HG03521 (cell line): ENCODE results near the gene RELT.

Experiments
- ATAC-seq: cut with Tn5 transposase; IDR thresholded peaks from one replicate; pipeline ENCODE4 v1.9.1; 2021; ENCODE audit warnings: mild to moderate bottlenecking, moderate library complexity; ENCODE audit not compliant: unreplicated experiment

RELT gene

GRCh38 chr11:73401924-73402833, 26.0 kb downstream of the RELT start:
- no peak for ATAC-seq

GRCh38 chr11:73402834-73403185, 26.6 kb downstream of the RELT start:
- ATAC-seq = no peak

- ATAC-seq = no peak
Measured at GRCh38 chr11:73403541-73403940, 27.3 kb downstream of the RELT start.

- ATAC-seq = no peak
Measured at GRCh38 chr11:73404048-73404447, 27.8 kb downstream of the RELT start.

- ATAC-seq = no peak
Measured at GRCh38 chr11:73404506-73405145, 28.4 kb downstream of the RELT start.

GRCh38 chr11:73405146-73405510, 28.9 kb downstream of the RELT start:
- no peak for ATAC-seq

GRCh38 chr11:73406131-73406530, 29.9 kb downstream of the RELT start:
- ATAC-seq = no peak

GRCh38 chr11:73406619-73407018, 30.4 kb downstream of the RELT start:
- no peak for ATAC-seq

GRCh38 chr11:73409431-73409830, 33.2 kb downstream of the RELT start:
- ATAC-seq = no peak

- ATAC-seq = no peak
Measured at GRCh38 chr11:73410627-73411026, 34.4 kb downstream of the RELT start.

GRCh38 chr11:73411031-73411430, 34.8 kb downstream of the RELT start:
- ATAC-seq = no peak

- ATAC-seq = no peak
Measured at GRCh38 chr11:73412308-73412707, 36.1 kb downstream of the RELT start.

- ATAC-seq = no peak
Measured at GRCh38 chr11:73413256-73413655, 37.1 kb downstream of the RELT start.

GRCh38 chr11:73414977-73415651, 38.9 kb downstream of the RELT start:
- ATAC-seq = no peak

- ATAC-seq = no peak
Measured at GRCh38 chr11:73415854-73416615, 39.8 kb downstream of the RELT start.

GRCh38 chr11:73416786-73417185, 40.6 kb downstream of the RELT start:
- no peak for ATAC-seq

- no peak for ATAC-seq
Measured at GRCh38 chr11:73420136-73420535, 43.9 kb downstream of the RELT start.

GRCh38 chr11:73422886-73423285, 46.7 kb downstream of the RELT start:
- no peak for ATAC-seq

- ATAC-seq = no peak
Measured at GRCh38 chr11:73423506-73423905, 47.3 kb downstream of the RELT start.

- ATAC-seq = no peak
Measured at GRCh38 chr11:73425108-73425507, 48.9 kb downstream of the RELT start.

GRCh38 chr11:73426219-73426850, 50.1 kb downstream of the RELT start:
- ATAC-seq = no peak
